Osteocyte (in vitro differentiated cells): Measurements from ENCODE around the gene STAT6. TPM values are rescaled to one million over a fixed set of nuclear protein-coding genes. Genes with fewer than 3 reads are reported as not detected.
"Not testable (repeated sequence)": the region's sequence is repeated elsewhere in the genome, so short reads cannot be mapped to it uniquely, and the experiment has no call there.

Source experiments
- DNase-seq: peaks from one replicate; pipeline ENCODE4 v3.0.0; 2021; ENCODE audit warnings: mixed read lengths; ENCODE audit not compliant: unreplicated experiment; ENCODE audit errors: extremely low spot score
- H3K27ac Mint-ChIP-seq: one replicate; pipeline ENCODE4 v1.8.0; 2021; ENCODE audit warnings: mild to moderate bottlenecking, mixed read lengths; ENCODE audit not compliant: unreplicated experiment
- H3K27me3 Mint-ChIP-seq: one replicate; pipeline ENCODE4 v1.8.0; 2021; ENCODE audit warnings: mixed read lengths; ENCODE audit not compliant: unreplicated experiment
- H3K36me3 Mint-ChIP-seq: one replicate; pipeline ENCODE4 v1.8.0; 2021; ENCODE audit warnings: mixed read lengths; ENCODE audit not compliant: unreplicated experiment
- H3K4me1 Mint-ChIP-seq: one replicate; pipeline ENCODE4 v1.8.0; 2021; ENCODE audit warnings: mixed read lengths; ENCODE audit not compliant: unreplicated experiment
- H3K4me3 Mint-ChIP-seq: one replicate; pipeline ENCODE4 v1.8.0; 2021; ENCODE audit warnings: mild to moderate bottlenecking, moderate library complexity, mixed read lengths; ENCODE audit not compliant: unreplicated experiment
- H3K9me3 Mint-ChIP-seq: one replicate; pipeline ENCODE4 v1.8.0; 2021; ENCODE audit warnings: mixed read lengths; ENCODE audit not compliant: unreplicated experiment
- total RNA-seq: library from RNA; stranded (reverse); gene quantifications from 2 replicates; pipeline ENCODE4 v1.2.1, GENCODE V29; 2021
- TF ChIP-seq, protein P1 (sequence below): fragments of 200-600 bp; sonication (generic); IDR thresholded peaks from 2 replicates; pipeline ENCODE4 v1.5.0; 2021; ENCODE audit warnings: antibody characterized with exemption, mild to moderate bottlenecking, moderate library complexity

Gene STAT6
- total RNA-seq, 1 donor from 2014 or later: 161 TPM

DNA sequence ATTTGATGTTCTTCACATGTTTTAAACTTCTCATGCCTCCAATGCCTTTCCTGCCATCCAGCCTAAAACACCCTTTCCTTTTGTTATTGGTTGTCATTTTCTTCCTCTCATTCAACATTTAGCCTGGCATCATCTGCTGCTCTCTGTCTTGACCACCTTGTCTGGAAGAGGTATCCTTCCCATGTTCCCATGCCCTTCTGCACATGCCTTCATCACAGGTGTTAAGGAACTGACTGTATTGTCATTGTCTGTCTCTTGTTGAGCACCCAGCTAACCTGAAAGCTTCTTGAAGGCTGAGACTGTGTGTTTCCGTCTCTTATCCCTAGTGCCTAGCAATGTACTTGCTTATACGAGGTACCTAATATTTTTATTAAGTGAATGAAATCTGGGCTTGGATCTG, 12.7 kb upstream of the STAT6 start:
- H3K27me3 Mint-ChIP-seq: no peaks in the 10 kb centered on the region
- TF ChIP-seq, protein P1, sequence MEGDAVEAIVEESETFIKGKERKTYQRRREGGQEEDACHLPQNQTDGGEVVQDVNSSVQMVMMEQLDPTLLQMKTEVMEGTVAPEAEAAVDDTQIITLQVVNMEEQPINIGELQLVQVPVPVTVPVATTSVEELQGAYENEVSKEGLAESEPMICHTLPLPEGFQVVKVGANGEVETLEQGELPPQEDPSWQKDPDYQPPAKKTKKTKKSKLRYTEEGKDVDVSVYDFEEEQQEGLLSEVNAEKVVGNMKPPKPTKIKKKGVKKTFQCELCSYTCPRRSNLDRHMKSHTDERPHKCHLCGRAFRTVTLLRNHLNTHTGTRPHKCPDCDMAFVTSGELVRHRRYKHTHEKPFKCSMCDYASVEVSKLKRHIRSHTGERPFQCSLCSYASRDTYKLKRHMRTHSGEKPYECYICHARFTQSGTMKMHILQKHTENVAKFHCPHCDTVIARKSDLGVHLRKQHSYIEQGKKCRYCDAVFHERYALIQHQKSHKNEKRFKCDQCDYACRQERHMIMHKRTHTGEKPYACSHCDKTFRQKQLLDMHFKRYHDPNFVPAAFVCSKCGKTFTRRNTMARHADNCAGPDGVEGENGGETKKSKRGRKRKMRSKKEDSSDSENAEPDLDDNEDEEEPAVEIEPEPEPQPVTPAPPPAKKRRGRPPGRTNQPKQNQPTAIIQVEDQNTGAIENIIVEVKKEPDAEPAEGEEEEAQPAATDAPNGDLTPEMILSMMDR: no peak
- peaks cover 23% of the 10 kb centered on the region for H3K4me1 Mint-ChIP-seq
- no peak overlapping the region for H3K27ac Mint-ChIP-seq
- no peaks in the 10 kb centered on the region for H3K36me3 Mint-ChIP-seq
- H3K4me3 Mint-ChIP-seq: no peak overlapping the region
- no peaks in the 10 kb centered on the region for H3K9me3 Mint-ChIP-seq
- no peak for DNase-seq

- H3K4me3 Mint-ChIP-seq, H3K9me3 Mint-ChIP-seq, DNase-seq, H3K36me3 Mint-ChIP-seq, H3K27me3 Mint-ChIP-seq, H3K27ac Mint-ChIP-seq: not testable (repeated sequence)
- peaks cover 19% of the 10 kb centered on the region for H3K4me1 Mint-ChIP-seq
Measured at GRCh38 chr12:57120718-57121117, 9.6 kb upstream of the STAT6 start.

GRCh38 chr12:57119294-57120085, 8.3 kb upstream of the STAT6 start:
- H3K36me3 Mint-ChIP-seq: no peaks in the 10 kb centered on the region
- peaks cover 19% of the 10 kb centered on the region for H3K4me1 Mint-ChIP-seq
- DNase-seq: no peak
- H3K4me3 Mint-ChIP-seq: no peak overlapping the region
- no peaks in the 10 kb centered on the region for H3K27me3 Mint-ChIP-seq
- H3K27ac Mint-ChIP-seq: peak overlapping the region; percentile 65
- no peaks in the 10 kb centered on the region for H3K9me3 Mint-ChIP-seq
- TF ChIP-seq, protein P1: no peak

DNA sequence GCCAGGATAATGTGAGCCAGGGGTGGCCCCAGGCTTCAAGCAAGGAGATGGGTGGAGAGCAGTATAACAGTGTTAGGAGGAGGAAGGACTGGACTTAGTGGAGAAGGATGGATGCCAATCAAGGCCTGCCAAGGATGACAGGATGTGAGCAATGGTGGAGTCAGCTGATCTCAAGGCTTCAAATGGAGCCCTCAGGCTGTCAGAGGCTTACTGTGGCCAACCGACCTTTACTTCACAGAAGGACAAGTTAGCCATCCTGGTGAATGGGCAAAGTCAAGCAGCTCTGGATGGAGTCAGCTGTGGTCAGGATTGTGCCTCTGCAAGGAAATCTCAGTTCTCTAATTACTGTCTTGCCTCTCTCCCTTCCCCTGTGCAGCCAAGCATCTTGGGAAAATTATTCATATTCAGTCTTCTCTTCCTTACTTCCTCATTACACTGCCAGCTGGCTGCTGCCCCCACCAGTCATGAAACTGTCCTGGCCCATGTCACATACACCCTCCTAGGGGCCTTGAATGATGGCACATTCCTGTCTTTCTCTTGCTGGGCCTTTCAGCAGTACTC, 7.6 kb upstream of the STAT6 start:
- TF ChIP-seq, protein P1: no peak
- H3K27me3 Mint-ChIP-seq: no peaks in the 10 kb centered on the region
- H3K4me3 Mint-ChIP-seq: no peak overlapping the region
- DNase-seq: no peak
- H3K9me3 Mint-ChIP-seq: no peaks in the 10 kb centered on the region
- peaks cover 17% of the 10 kb centered on the region for H3K4me1 Mint-ChIP-seq
- H3K36me3 Mint-ChIP-seq: no peaks in the 10 kb centered on the region
- peak overlapping the region; percentile 65 for H3K27ac Mint-ChIP-seq

GRCh38 chr12:57116580-57117281, 5.6 kb upstream of the STAT6 start:
- TF ChIP-seq, protein P1: no peak
- H3K27ac Mint-ChIP-seq: no peak overlapping the region
- no peaks in the 10 kb centered on the region for H3K9me3 Mint-ChIP-seq
- H3K4me3 Mint-ChIP-seq: no peak overlapping the region
- H3K36me3 Mint-ChIP-seq: no peaks in the 10 kb centered on the region
- peaks cover 29% of the 10 kb centered on the region for H3K4me1 Mint-ChIP-seq
- no peak for DNase-seq
- H3K27me3 Mint-ChIP-seq: no peaks in the 10 kb centered on the region
